Aortic smooth muscle cell (primary cell): Measurements from ENCODE around the gene MALL. TPM values are rescaled to one million over a fixed set of nuclear protein-coding genes. Genes with fewer than 3 reads are reported as not detected.

Experiments used
- total RNA-seq: library from RNA; depleted of rRNA; stranded (reverse); fragments of >200 nt; gene quantifications from 2 replicates; pipeline ENCODE4 v1.2.3, GENCODE V29; 2014

MALL gene
- 12.3 and 44.5 TPM in 2 replicates for total RNA-seq

GRCh38 chr2:110115291-110116032 is at the start of gene MALL:
Gene MALL, minus strand, starts transcription at chr2:110115822. Its CDS starts 30 bp downstream, at chr2:110115792.

Other genes with a start within 250 kb of the MALL start
- 7.9 and 13.2 TPM in 2 replicates for gene LIMS3, start 217.1 kb downstream of the MALL start, total RNA-seq
- gene NPHP1, start 89.2 kb upstream of the MALL start, total RNA-seq: 6.9 and 9.0 TPM in 2 replicates
- 46.4 and 103 TPM in 2 replicates for gene MTLN, start 96.7 kb upstream of the MALL start, total RNA-seq